GM11168 (cell line): ENCODE measurements around the gene HSP90AB1.

ENCODE experiments used
- in situ Hi-C: fragments of 300-500 bp; cut with MboI; formaldehyde crosslinking; loops from one replicate; pipeline ENCODE4 v1.12.0; 2022; ENCODE audit warnings: low sequenced_read_pairs; ENCODE audit not compliant: unreplicated experiment

Gene HSP90AB1

GRCh38 chr6:44302856-44303255 lies 56.0 kb downstream of the HSP90AB1 start:
- in situ Hi-C loops, result loop anchor here (25.0 kb wide), 1 partner anchor 1884 kb away; no protein-coding TSS in a partner anchor
